Measurements from ENCODE around the gene OTUB1.
"Not testable (repeated sequence)": the region's sequence is repeated elsewhere in the genome, so short reads cannot be mapped to it uniquely, and the experiment has no call there.

OTUB1 gene

GRCh38 chr11:64042301-64042700 is 56.1 kb downstream of the OTUB1 start:
- DNase-seq (ENCODE audit: low read depth, low spot score) = no peak

- no peak for DNase-seq (ENCODE audit: low read depth, low spot score)
These were observed 57.3 kb downstream of the OTUB1 start for GRCh38 chr11:64043545-64043944.

GRCh38 chr11:64044730-64045393 is 58.6 kb downstream of the OTUB1 start:
- DNase-seq (ENCODE audit: low read depth, low spot score) = no peak

DNA sequence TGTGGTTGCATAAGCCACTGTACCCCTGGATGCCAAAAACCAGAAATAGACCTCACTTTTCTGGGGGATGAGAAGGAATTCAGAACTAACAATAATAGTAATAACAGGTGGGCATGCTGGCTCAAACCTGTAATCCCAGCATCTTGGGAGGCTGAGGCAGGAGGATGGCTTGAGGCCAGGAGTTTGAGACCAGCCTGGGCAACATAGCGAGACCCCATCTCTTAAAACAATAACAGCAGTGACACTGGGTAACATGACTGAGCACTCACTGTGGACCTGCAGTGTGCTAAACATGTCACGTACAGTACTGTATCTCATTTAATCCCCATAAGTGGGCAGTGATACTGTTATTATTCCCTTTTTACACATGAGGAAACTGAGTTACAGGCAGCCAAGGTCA is 59.5 kb downstream of the OTUB1 start:
- no peak for DNase-seq (ENCODE audit: low read depth, low spot score)

- not testable (repeated sequence) for DNase-seq (ENCODE audit: low read depth, low spot score)
These were observed 61.1 kb downstream of the OTUB1 start for GRCh38 chr11:64047373-64047772.

Data from smooth muscle cell of the brain vasculature (primary cell).